HEK293 (cell line): ENCODE measurements around the gene ARHGAP23.

Source experiments
- CTCF ChIA-PET: fragments of 350-600 bp; formaldehyde crosslinking; extraction: SDS; loops from one replicate; lab custom pipeline; 2021; ENCODE audit warnings: antibody characterized with exemption; lab: Yijun Ruan, JAX
- POLR2A ChIA-PET: fragments of 300-600 bp; formaldehyde crosslinking; extraction: SDS; loops from one replicate; lab custom pipeline; 2020; ENCODE audit warnings: antibody characterized with exemption, inconsistent platforms; lab: Yijun Ruan, JAX
- H3K27ac ChIP-seq: fragments of 200-500 bp; sonication (Bioruptor generic); 2 replicates; pipeline ENCODE4 v1.5.1; 2014; ENCODE audit warnings: low read depth, low read length, control low read depth, inconsistent platforms; ENCODE audit errors: extremely low read depth
- H3K36me3 ChIP-seq, 2 experiments: fragments of 200-500 bp in 1 of 2; sonication (Bioruptor generic) in 1 of 2; 1 replicate in 1 of 2; 2 replicates in 1 of 2; pipeline ENCODE4 v1.5.1; 2014 to 2017; ENCODE audit warnings: inconsistent platforms in 2 of 2, low read length in 2 of 2; ENCODE audit not compliant: control insufficient read depth in 2 of 2, insufficient read depth in 1 of 2
- H3K4me1 ChIP-seq: fragments of 200-500 bp; sonication (Bioruptor generic); 2 replicates; pipeline ENCODE4 v1.5.1; 2014; ENCODE audit warnings: mild to moderate bottlenecking, low read length, inconsistent platforms; ENCODE audit not compliant: control insufficient read depth, insufficient read depth
- H3K4me3 ChIP-seq: 2 replicates; pipeline ENCODE4 v1.5.1; 2011; ENCODE audit warnings: low read depth, mild to moderate bottlenecking, control low read depth, low read length, moderate library complexity
- H3K9me3 ChIP-seq: fragments of 200-500 bp; sonication (Bioruptor generic); 2 replicates; pipeline ENCODE4 v1.5.1; 2014; ENCODE audit warnings: low read depth, low read length, inconsistent platforms; ENCODE audit not compliant: control insufficient read depth, insufficient read depth
- EGR2 ChIP-seq: fragments of 450-650 bp; formaldehyde crosslinking; IDR thresholded peaks from 2 replicates; pipeline ENCODE4 v1.5.1; 2016; ENCODE audit warnings: low read depth, missing biosample characterization, missing genetic modification characterization
- KLF17 ChIP-seq: fragments of 450-650 bp; formaldehyde crosslinking; IDR thresholded peaks from 2 replicates; pipeline ENCODE4 v1.5.1; 2016; ENCODE audit warnings: missing biosample characterization, missing genetic modification characterization
- PRDM2 ChIP-seq: fragments of 450-650 bp; formaldehyde crosslinking; IDR thresholded peaks from 2 replicates; pipeline ENCODE4 v1.5.1; 2016; ENCODE audit warnings: missing biosample characterization, missing genetic modification characterization, borderline replicate concordance
- ZEB2 ChIP-seq: fragments of 450-650 bp; formaldehyde crosslinking; IDR thresholded peaks from 2 replicates; pipeline ENCODE4 v1.5.1; 2016; ENCODE audit warnings: missing biosample characterization, missing genetic modification characterization
- ZFHX2 ChIP-seq: fragments of 450-650 bp; formaldehyde crosslinking; conservative IDR thresholded peaks from 2 replicates; pipeline ENCODE4 v1.5.1; 2016; ENCODE audit warnings: missing biosample characterization, missing genetic modification characterization
- ZNF140 ChIP-seq: fragments of 450-650 bp; formaldehyde crosslinking; IDR thresholded peaks from 2 replicates; pipeline ENCODE4 v1.5.1; 2016; ENCODE audit warnings: missing biosample characterization, missing genetic modification characterization
- ZNF16 ChIP-seq: fragments of 450-650 bp; formaldehyde crosslinking; IDR thresholded peaks from 2 replicates; pipeline ENCODE4 v1.5.1; 2016; ENCODE audit warnings: low read depth, missing biosample characterization, missing genetic modification characterization
- ZNF184 ChIP-seq: fragments of 450-650 bp; IDR thresholded peaks from 2 replicates; pipeline ENCODE4 v1.5.1; 2018; ENCODE audit warnings: missing biosample characterization, mild to moderate bottlenecking, missing genetic modification characterization
- ZNF211 ChIP-seq: fragments of 450-650 bp; formaldehyde crosslinking; IDR thresholded peaks from 2 replicates; pipeline ENCODE4 v1.5.1; 2016; ENCODE audit warnings: low read depth, missing biosample characterization, missing genetic modification characterization
- ZNF37A ChIP-seq: fragments of 450-650 bp; IDR thresholded peaks from 2 replicates; pipeline ENCODE4 v1.5.1; 2018; ENCODE audit warnings: missing biosample characterization, missing genetic modification characterization
- ZNF513 ChIP-seq: fragments of 450-650 bp; IDR thresholded peaks from 2 replicates; pipeline ENCODE4 v1.5.1; 2018; ENCODE audit warnings: missing biosample characterization, missing genetic modification characterization

Gene ARHGAP23

GRCh38 chr17:38549285-38549684 lies 121.0 kb downstream of the ARHGAP23 start:
- Histone ChIP-seq H3K9me3 (no peaks in the 10 kb centered on the region), H3K4me1 (no peaks in the 10 kb centered on the region), H3K4me3 (no peak overlapping the region), H3K27ac (no peak overlapping the region), H3K36me3 (peaks cover 0 to 24% of the 10 kb centered on the region in 2 experiments; a peak in 1 of 3 replicates)
- CTCF ChIA-PET: interaction anchor here (1.7 kb wide), 1 partner anchor 9 kb away, joined by 17 read pairs; no protein-coding TSS in a partner anchor
- POLR2A ChIA-PET: interaction anchor here (1.2 kb wide), 1 partner anchor 9 kb away, joined by 3 read pairs; no protein-coding TSS in a partner anchor
- no peak for TF ChIP-seq ZNF37A (tag by site-specific recombination)
- 0 out of 2 replicates have a peak, but pooled peaks have one; percentile 35 for TF ChIP-seq ZNF16 (tag by site-specific recombination)

GRCh38 chr17:38550661-38551060 lies 122.4 kb downstream of the ARHGAP23 start:
- H3K36me3 ChIP-seq: peaks cover 0 to 26% of the 10 kb centered on the region in 2 experiments; a peak in 1 of 3 replicates
- ChIA-PET CTCF (interaction anchor here (1.0 to 10.8 kb wide), 4 partner anchors 8 to 117 kb away, joined by 3 to 264 read pairs (median 10); no protein-coding TSS in a partner anchor), POLR2A (no interaction called here)
- no peaks in the 10 kb centered on the region for H3K9me3 ChIP-seq
- TF ChIP-seq KLF17: no peak
- peak; percentile 49 for TF ChIP-seq EGR2
- TF ChIP-seq ZNF211 (tag by site-specific recombination): no peak
- TF ChIP-seq ZFHX2: peak; percentile 51
- H3K4me1 ChIP-seq: no peaks in the 10 kb centered on the region
- no peak overlapping the region for H3K27ac ChIP-seq
- no peak overlapping the region for H3K4me3 ChIP-seq

GRCh38 chr17:38551121-38551520 lies 122.9 kb downstream of the ARHGAP23 start:
- no peak for TF ChIP-seq PRDM2 (tag by site-specific recombination)
- TF ChIP-seq ZNF513: no peak
- no peak for TF ChIP-seq ZNF184
- TF ChIP-seq ZNF140 (tag by site-specific recombination): no peak
- no peak for TF ChIP-seq ZEB2 (tag by site-specific recombination)
- Histone ChIP-seq H3K27ac (no peak overlapping the region), H3K4me3 (no peak overlapping the region), H3K9me3 (no peaks in the 10 kb centered on the region), H3K4me1 (no peaks in the 10 kb centered on the region), H3K36me3 (peaks cover 0 to 28% of the 10 kb centered on the region in 2 experiments; a peak in 1 of 3 replicates)
- ChIA-PET POLR2A (no interaction called here), CTCF (interaction anchor here (0.7 to 10.8 kb wide), 4 partner anchors 33 to 121 kb away, joined by 3 to 264 read pairs (median 6); no protein-coding TSS in a partner anchor)
